H9 (cell line): ENCODE measurements around the gene PPFIBP2. TPM values are rescaled to one million over a fixed set of nuclear protein-coding genes. Genes with fewer than 3 reads are reported as not detected.

Experiments
- DNase-seq: peaks from one replicate; pipeline ENCODE4 v3.0.0-alpha.2; 2017
- H2AFZ ChIP-seq: one replicate; pipeline ENCODE4 v1.6.1; 2013; ENCODE audit warnings: mild to moderate bottlenecking, low read length, control low read depth, moderate library complexity
- H2AK5ac ChIP-seq: 2 replicates; pipeline ENCODE4 v1.6.1; 2013; ENCODE audit warnings: low read length, control low read depth, mixed read lengths; ENCODE audit not compliant: insufficient read length
- H2BK120ac ChIP-seq: one replicate; pipeline ENCODE4 v1.6.1; 2013; ENCODE audit warnings: low read depth, mild to moderate bottlenecking, low read length, control low read depth, inconsistent platforms; ENCODE audit not compliant: poor library complexity, severe bottlenecking
- H2BK12ac ChIP-seq: 2 replicates; pipeline ENCODE4 v1.6.1; 2013; ENCODE audit warnings: low read length, control low read depth, mixed read lengths, low read depth; ENCODE audit not compliant: insufficient read length
- H2BK15ac ChIP-seq: 2 replicates; pipeline ENCODE4 v1.6.1; 2013; ENCODE audit warnings: low read depth, low read length, control low read depth
- H2BK20ac ChIP-seq: one replicate; pipeline ENCODE4 v1.6.1; 2013; ENCODE audit warnings: low read depth, mild to moderate bottlenecking, low read length, control low read depth, inconsistent platforms; ENCODE audit not compliant: poor library complexity, severe bottlenecking
- H2BK5ac ChIP-seq: 2 replicates; pipeline ENCODE4 v1.6.1; 2013; ENCODE audit warnings: low read length, control low read depth, mixed read lengths; ENCODE audit not compliant: insufficient read length
- H3K14ac ChIP-seq: 2 replicates; pipeline ENCODE4 v1.6.1; 2013; ENCODE audit warnings: low read length, control low read depth; ENCODE audit not compliant: insufficient read depth
- H3K18ac ChIP-seq: 2 replicates; pipeline ENCODE4 v1.6.1; 2013; ENCODE audit warnings: low read depth, mild to moderate bottlenecking, mixed read lengths, low read length, control low read depth; ENCODE audit not compliant: insufficient read length
- H3K23ac ChIP-seq: 2 replicates; pipeline ENCODE4 v1.6.1; 2013; ENCODE audit warnings: low read length, control low read depth, mixed read lengths, low read depth; ENCODE audit not compliant: insufficient read length
- H3K23me2 ChIP-seq: 2 replicates; pipeline ENCODE4 v1.6.1; 2013; ENCODE audit warnings: low read depth, mild to moderate bottlenecking, mixed read lengths, low read length, control low read depth; ENCODE audit not compliant: insufficient read length, poor library complexity, severe bottlenecking
- H3K27ac ChIP-seq: 2 replicates; pipeline ENCODE4 v1.5.1; 2013; ENCODE audit warnings: low read length, control low read depth, mixed read lengths, low read depth; ENCODE audit not compliant: insufficient read length
- H3K27me3 ChIP-seq: 2 replicates; pipeline ENCODE4 v1.6.1; 2013; ENCODE audit warnings: low read length, control low read depth, inconsistent platforms; ENCODE audit not compliant: insufficient read depth
- H3K4ac ChIP-seq: 2 replicates; pipeline ENCODE4 v1.6.1; 2013; ENCODE audit warnings: low read depth, mild to moderate bottlenecking, control low read depth, inconsistent platforms, low read length, moderate library complexity
- H3K4me1 ChIP-seq: 2 replicates; pipeline ENCODE4 v1.6.1; 2013; ENCODE audit warnings: low read length, control low read depth, inconsistent platforms; ENCODE audit not compliant: insufficient read depth
- H3K4me2 ChIP-seq: 2 replicates; pipeline ENCODE4 v1.6.1; 2013; ENCODE audit warnings: low read length, control low read depth, mixed read lengths; ENCODE audit not compliant: insufficient read length, insufficient read depth
- H3K56ac ChIP-seq: 2 replicates; pipeline ENCODE4 v1.6.1; 2013; ENCODE audit warnings: low read depth, mild to moderate bottlenecking, mixed read lengths, low read length, control low read depth; ENCODE audit not compliant: insufficient read length
- H3K79me1 ChIP-seq: 2 replicates; pipeline ENCODE4 v1.6.1; 2013; ENCODE audit warnings: low read depth, mild to moderate bottlenecking, moderate library complexity, low read length, control low read depth, inconsistent platforms; ENCODE audit not compliant: insufficient read depth, poor library complexity, severe bottlenecking
- H3K79me2 ChIP-seq: 2 replicates; pipeline ENCODE4 v1.6.1; 2013; ENCODE audit warnings: low read length, control low read depth, inconsistent platforms; ENCODE audit not compliant: insufficient read depth
- H3K9ac ChIP-seq: 2 replicates; pipeline ENCODE4 v1.6.1; 2013; ENCODE audit warnings: low read length, control low read depth, mixed read lengths; ENCODE audit not compliant: insufficient read length; ENCODE audit errors: extremely low read depth
- H3K9me3 ChIP-seq: one replicate; pipeline ENCODE4 v1.6.1; 2013; ENCODE audit warnings: low read depth, low read length, inconsistent platforms; ENCODE audit not compliant: control insufficient read depth
- H3T11ph ChIP-seq: one replicate; pipeline ENCODE4 v1.6.1; 2013; ENCODE audit warnings: mild to moderate bottlenecking, low read length, control low read depth, inconsistent platforms
- H4K20me1 ChIP-seq: one replicate; pipeline ENCODE4 v1.6.1; 2013; ENCODE audit not compliant: control insufficient read depth, insufficient read length, insufficient read depth
- H4K5ac ChIP-seq: 2 replicates; pipeline ENCODE4 v1.6.1; 2013; ENCODE audit warnings: low read depth, mild to moderate bottlenecking, mixed read lengths, low read length, control low read depth; ENCODE audit not compliant: insufficient read length
- H4K8ac ChIP-seq: replicated peaks from 2 replicates; pipeline ENCODE4 v1.6.1; 2013; ENCODE audit warnings: low read length, control low read depth, mixed read lengths, low read depth; ENCODE audit not compliant: insufficient read length
- H4K91ac ChIP-seq: 2 replicates; pipeline ENCODE4 v1.6.1; 2013; ENCODE audit warnings: low read depth, mild to moderate bottlenecking, moderate library complexity, mixed read lengths, low read length, control low read depth; ENCODE audit not compliant: insufficient read length
- H3K27ac Mint-ChIP-seq, 3 experiments: 2 replicates in 2 of 3; 3 replicates in 1 of 3; pipeline ENCODE4 v1.8.0; 2020 to 2021; ENCODE audit warnings: mixed read lengths in 3 of 3, mild to moderate bottlenecking in 1 of 3, moderate library complexity in 1 of 3
- H3K27me3 Mint-ChIP-seq: 2 replicates; pipeline ENCODE4 v1.8.0; 2021; ENCODE audit warnings: low read depth, mild to moderate bottlenecking, moderate library complexity, mixed read lengths
- H3K36me3 Mint-ChIP-seq, 3 experiments: 2 replicates in 2 of 3; 3 replicates in 1 of 3; pipeline ENCODE4 v1.8.0; 2020 to 2021; ENCODE audit warnings: low read depth in 3 of 3, mixed read lengths in 3 of 3; ENCODE audit not compliant: insufficient read depth in 1 of 3
- H3K4me1 Mint-ChIP-seq, 2 experiments: 2 replicates each; pipeline ENCODE4 v1.8.0; 2020; ENCODE audit warnings: mixed read lengths in 2 of 2
- H3K4me3 Mint-ChIP-seq, 2 experiments: 2 replicates in 1 of 2; 3 replicates in 1 of 2; pipeline ENCODE4 v1.8.0; 2020 to 2021; ENCODE audit warnings: mild to moderate bottlenecking in 2 of 2, mixed read lengths in 2 of 2, moderate library complexity in 1 of 2
- H3K9me3 Mint-ChIP-seq, 2 experiments: 2 replicates in 1 of 2; 3 replicates in 1 of 2; pipeline ENCODE4 v1.8.0; 2020; ENCODE audit warnings: mild to moderate bottlenecking in 2 of 2, mixed read lengths in 2 of 2, moderate library complexity in 1 of 2
- CTCF ChIP-seq: fragments of 200-600 bp; sonication (generic); conservative IDR thresholded peaks from 3 replicates; pipeline ENCODE4 v1.8.0; 2021; ENCODE audit warnings: antibody characterized with exemption, mild to moderate bottlenecking
- WGBS: extraction: QIAGEN DNeasy Blood & Tissue Kit; methylation state at CpG from one replicate; pipeline ENCODE4 v1.1.7; 2013; ENCODE audit warnings: missing lambda C conversion rate, low lambda C conversion rate, mixed read lengths; ENCODE audit not compliant: insufficient read length; ENCODE audit errors: extremely low coverage; 5-methylcytosine and 5-hydroxymethylcytosine counted together
- total RNA-seq: library from RNA; stranded (reverse); gene quantifications from 2 replicates; pipeline ENCODE4 v1.2.1, GENCODE V29; 2021

Gene PPFIBP2
- total RNA-seq, 1 experiment from 2014 or later = 8.3 TPM

DNA sequence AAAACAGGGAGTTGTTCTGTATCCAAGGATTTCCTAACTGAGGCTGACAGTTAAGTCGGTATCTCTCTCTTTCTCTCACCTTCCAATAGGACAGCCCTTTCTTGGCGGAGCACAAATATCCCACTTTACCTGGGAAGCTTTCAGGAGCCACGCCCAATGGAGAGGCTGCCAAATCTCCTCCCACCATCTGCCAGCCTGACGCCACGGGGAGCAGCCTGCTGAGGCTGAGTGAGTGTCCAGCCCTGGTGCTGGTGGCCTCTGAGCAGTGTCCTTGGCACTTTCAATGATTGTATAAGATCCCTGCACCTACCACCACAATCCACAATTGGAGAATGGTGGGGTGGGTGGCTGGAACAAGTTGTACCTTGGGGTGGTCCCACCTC is 125.8 kb downstream of the PPFIBP2 start:
- H4K91ac ChIP-seq = no peak overlapping the region
- no peak overlapping the region for H3K18ac ChIP-seq
- H2AFZ ChIP-seq = no peak overlapping the region
- H3K27ac ChIP-seq = no peak overlapping the region
- H2BK15ac ChIP-seq = no peak overlapping the region
- H3K23ac ChIP-seq = no peak overlapping the region
- no peaks in the 10 kb centered on the region for H3K9me3 ChIP-seq
- H2AK5ac ChIP-seq = no peak overlapping the region
- no peak overlapping the region for H3K56ac ChIP-seq
- H4K8ac ChIP-seq = no peak overlapping the region
- no peaks in the 10 kb centered on the region for H3K27me3 ChIP-seq
- Mint-ChIP-seq H3K9me3 (no peaks in the 10 kb centered on the region), H3K4me1 (peaks cover 29 to 33% of the 10 kb centered on the region in 2 experiments), H3K36me3 (peaks cover 0 to 18% (median 7%) of the 10 kb centered on the region in 3 experiments; a peak in 5 of 7 replicates), H3K27me3 (no peaks in the 10 kb centered on the region), H3K27ac (no peak overlapping the region; a peak in 1 of 7 replicates), H3K4me3 (no peak overlapping the region)
- no peak overlapping the region for H3K4me2 ChIP-seq
- H2BK12ac ChIP-seq = no peak overlapping the region
- H3K23me2 ChIP-seq = no peaks in the 10 kb centered on the region
- no peaks in the 10 kb centered on the region for H3K79me1 ChIP-seq
- no peaks in the 10 kb centered on the region for H3K79me2 ChIP-seq
- H2BK20ac ChIP-seq = no peak overlapping the region
- H3K14ac ChIP-seq = no peak overlapping the region
- H4K20me1 ChIP-seq = no peaks in the 10 kb centered on the region
- no peak overlapping the region for H2BK5ac ChIP-seq
- no peak overlapping the region for H3K9ac ChIP-seq
- H3K4ac ChIP-seq = no peak overlapping the region
- no peak overlapping the region for H2BK120ac ChIP-seq
- no CpG with 5 or more reads among the region's 5 CpGs for WGBS
- TF ChIP-seq CTCF = no peak
- H3T11ph ChIP-seq = no peak overlapping the region
- no peak for DNase-seq
- no peak overlapping the region for H4K5ac ChIP-seq
- no peaks in the 10 kb centered on the region for H3K4me1 ChIP-seq
